ENCODE results near the gene MTHFD1L.

The MTHFD1L gene

GRCh38 chr6:151131324-151132007 lies 266.0 kb downstream of the MTHFD1L start:
- DNase-seq: no peak

DNA sequence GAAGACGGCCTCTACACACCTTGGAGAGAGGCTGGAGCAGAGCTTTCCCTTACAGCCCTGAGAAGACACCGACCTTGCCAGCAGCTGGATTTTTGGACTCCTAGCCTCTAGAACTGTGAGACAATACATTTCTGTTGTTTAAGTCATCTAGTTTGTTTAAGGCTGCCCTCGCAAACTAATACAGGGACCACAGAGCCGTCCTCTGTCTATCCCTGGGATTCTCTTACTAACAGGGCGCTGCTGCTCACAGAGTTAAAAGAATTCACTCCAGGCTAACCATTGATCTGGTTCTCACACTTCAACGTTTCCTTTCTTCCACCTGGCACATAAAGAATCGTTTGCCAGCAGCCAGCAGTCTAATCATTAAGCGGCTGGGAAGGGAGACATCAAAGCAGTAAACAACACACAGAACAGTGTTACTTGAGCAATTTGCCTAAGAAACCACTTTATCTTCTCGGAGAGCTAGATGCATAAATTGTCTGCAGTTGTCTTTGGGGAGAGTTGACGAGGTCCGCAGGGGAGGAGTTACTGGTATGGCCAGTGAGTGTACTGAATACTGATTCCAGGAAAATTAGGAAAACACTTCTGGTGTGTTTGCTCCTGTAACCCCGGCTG lies 270.7 kb downstream of the MTHFD1L start:
- DNase-seq: no peak

GRCh38 chr6:151137542-151137941 lies 272.0 kb downstream of the MTHFD1L start:
- DNase-seq: no peak

DNA sequence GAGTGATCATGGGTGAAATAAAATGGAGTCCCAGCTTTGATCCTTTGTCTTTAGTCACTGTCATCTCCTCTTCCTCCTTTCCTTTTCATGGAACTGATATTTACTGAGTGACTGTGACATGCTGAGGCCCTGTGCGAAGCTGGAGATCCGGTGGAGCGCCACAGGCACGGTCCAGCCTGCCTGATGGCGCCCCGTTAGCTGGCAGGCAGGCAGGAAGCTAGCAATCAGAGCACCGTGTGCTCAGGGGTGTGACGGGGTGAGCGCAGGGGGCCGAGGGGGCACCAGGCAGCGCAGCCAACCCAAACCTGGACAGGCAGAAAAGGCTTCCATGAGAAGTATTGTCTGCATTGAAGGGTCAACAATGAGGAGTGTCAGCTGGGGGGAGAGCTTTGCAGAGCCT lies 274.0 kb downstream of the MTHFD1L start:
- DNase-seq: no peak

- DNase-seq: no peak
Observed at GRCh38 chr6:151140767-151141166, 275.3 kb downstream of the MTHFD1L start.

GRCh38 chr6:151141685-151142084 lies 276.2 kb downstream of the MTHFD1L start:
- peak; percentile 9 for DNase-seq

DNA sequence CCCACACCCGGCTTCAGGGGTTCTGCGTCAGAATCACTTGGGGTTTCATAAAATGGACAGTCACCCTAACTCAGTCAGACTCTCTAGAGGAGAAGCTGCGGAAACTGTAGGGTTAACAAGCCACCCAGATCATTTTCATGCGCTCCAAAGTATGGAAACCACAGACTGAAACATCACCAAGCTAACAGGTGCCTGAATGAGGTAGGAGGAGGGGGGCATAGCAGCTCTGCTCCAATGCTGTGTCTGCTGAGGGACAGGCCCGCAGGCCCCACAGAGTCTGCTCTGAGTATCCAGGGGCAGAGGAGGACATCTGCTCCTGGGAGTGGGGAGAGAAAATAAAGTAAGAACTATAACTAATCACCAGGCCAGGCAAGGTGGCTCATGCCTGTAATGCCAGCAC lies 277.2 kb downstream of the MTHFD1L start:
- DNase-seq: no peak

DNA sequence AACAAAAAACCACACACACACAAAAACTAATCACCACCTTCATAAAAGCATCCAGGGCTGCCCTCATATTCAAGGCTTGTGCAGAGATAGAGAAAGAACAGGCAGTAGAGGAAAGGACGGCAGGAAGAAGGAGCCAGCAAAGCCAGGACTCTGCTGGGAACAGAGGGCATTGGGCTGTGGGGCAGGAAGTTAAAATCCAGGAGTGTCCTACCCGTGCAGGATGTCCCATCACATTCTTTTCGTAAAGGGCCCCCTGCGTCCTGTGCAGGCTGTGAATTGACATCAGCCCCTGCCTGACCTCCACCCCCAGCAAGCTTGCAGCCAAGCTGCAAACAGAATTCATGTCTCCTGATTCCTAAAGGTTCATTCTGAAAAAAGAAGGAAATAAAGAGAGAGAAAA lies 277.8 kb downstream of the MTHFD1L start:
- no peak for DNase-seq

DNA sequence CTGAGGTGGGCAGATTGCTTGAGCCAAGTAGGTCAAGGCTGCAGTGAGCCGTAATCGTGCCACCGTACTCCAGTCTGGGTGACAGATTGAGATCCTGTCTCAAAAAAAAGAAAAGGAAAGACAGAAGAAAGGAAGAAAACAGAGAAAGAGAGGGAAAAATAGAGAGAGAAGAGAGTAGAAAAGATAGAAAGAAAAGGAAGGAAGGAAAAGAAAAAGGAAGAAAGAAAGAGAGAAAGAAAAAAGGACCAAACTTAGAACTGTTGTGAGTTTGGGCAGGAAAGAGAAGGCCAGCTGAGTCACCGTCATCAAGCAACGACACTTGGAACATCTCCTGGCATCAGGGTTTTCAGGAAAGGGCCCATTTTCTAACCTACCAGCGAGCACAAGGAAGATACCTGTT lies 278.3 kb downstream of the MTHFD1L start:
- DNase-seq: no peak

DNA sequence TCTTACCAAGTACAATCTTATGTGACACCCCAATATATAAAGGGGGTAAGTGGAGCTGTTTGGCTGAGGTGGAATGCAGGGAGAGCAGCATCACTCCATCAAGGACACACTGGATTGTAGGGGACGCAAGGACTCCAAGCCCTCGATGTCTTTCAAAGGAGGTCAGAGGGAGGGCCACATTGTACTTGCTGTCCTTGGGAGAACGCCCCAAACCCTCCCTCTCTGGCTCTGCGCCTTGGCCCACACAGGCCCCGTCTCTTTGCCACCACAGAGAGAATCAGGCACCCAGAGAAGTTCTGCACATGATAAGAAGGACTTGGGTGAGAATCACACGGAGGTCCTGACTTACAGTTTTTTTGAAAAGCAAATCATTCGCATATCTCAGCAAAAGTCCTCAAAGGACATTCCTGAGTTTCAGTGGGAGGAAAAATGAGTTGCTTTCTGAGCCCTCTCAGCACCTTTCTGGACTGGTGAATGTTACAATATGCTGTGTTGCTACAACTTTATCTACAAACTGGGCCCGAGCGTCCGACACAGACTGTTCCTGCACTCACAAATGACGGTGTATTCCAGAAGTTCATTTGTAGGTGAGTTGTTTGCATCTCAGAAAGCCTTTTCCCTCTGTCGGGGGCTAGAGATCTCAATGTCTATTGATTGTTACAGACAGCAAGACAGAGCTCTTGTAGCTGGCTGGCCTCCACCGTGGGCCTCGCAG lies 281.8 kb downstream of the MTHFD1L start:
- DNase-seq: no peak

DNA sequence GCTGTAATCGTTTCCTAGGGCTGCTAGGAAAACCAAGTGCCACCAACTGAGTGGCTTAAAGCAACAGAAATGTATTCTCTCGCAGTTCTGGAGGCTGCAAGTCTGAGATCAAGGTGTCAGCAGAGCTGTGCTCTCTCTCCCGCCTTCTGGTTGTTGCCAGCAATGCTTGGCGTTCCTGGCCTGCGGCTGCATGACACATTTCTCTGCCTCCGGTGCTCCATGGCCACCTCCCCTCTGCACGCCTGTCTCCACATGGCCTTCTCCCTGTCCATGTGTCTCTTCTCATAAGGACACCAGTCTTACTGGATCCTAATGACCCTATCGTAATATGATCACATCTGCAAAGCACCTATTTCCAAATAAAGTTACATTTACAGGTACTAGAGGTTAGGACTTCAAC lies 282.6 kb downstream of the MTHFD1L start:
- no peak for DNase-seq

- no peak for DNase-seq
Observed at GRCh38 chr6:151149793-151150192, 284.3 kb downstream of the MTHFD1L start.
